ENCODE data around the gene EID2B.

GRCh38 chr19:39582442-39582841, 49.8 kb upstream of the EID2B start:
- TF ChIP-seq CTCF (IDR thresholded peaks at IDR 0.05) (no peak), ZFX (IDR thresholded peaks at IDR 0.05; ENCODE audit: borderline replicate concordance) (no peak)
